A204.1 (cell line): ENCODE data around the gene CBS.
"Not testable (repeated sequence)": the region's sequence is repeated elsewhere in the genome, so short reads cannot be mapped to it uniquely, and the experiment has no call there.

Source experiments
- FAIRE-seq: peaks from 2 replicates; lab custom pipeline; 2012; peaks lifted over from hg19 to GRCh38; lab: Jason Lieb, UNC

CBS gene

GRCh38 chr21:43024439-43025136, 51.0 kb downstream of the CBS start:
- FAIRE-seq = no peak

DNA sequence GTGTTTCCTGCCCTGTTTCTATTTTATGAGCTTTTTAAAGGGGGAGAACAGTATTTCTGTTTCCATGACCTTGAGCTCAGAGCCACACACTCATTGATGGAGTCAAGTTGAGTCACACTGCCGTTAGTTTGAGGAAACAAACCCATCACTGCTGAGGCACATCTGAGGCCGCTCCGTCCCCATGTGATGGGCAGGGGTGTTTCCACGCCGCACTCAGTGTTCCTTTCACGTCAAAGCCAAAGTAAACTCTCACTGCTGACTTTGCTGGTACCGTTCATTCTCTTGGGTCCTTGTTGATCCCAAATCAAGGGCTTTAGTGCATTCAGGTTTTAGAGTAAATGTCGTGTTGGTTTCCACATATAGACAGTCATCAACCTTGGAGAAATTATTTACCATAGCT, 52.5 kb downstream of the CBS start:
- no peak for FAIRE-seq

- FAIRE-seq = no peak
These were observed 53.7 kb downstream of the CBS start for GRCh38 chr21:43021756-43022600.

GRCh38 chr21:43021191-43021590, 54.4 kb downstream of the CBS start:
- FAIRE-seq = no peak

DNA sequence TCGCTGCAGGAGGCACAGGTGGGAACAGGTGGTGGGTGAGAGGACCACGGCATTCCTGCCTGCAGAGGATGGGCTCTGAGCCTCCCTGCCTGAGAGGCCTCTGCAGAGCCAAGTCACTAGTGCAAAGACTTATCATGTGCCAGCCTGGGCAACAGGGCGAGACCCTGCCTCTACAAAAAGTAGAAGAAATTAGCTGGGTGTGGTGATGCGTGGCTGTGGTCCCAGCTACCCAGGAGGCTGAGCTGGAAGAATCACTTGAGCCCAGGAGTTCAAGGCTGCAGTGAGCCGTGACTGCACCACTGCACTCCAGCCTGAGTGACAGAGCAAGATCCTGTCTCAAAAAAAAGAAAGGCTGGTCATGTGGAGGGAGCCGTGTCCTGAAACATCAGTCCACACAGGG, 54.9 kb downstream of the CBS start:
- FAIRE-seq = no peak

DNA sequence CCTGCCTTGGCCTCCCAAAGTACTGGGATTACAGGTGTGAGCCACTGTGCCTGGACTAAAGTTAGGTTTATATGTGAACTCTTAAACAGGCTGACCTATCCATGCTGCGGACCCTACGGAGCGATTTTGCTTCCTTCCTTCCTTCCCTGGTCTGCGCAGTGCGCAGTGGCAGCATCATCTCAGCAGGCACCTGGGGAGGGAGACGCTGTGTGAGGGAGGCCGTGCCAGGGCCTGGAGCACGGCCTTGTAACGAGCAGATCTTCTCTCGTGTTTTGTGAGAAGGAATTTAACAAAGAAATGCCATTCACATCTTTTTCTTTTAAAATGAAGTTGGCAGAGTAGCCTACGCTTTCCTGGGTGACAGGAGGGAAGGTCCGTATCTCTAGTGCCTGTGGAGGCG, 55.5 kb downstream of the CBS start:
- FAIRE-seq = no peak

DNA sequence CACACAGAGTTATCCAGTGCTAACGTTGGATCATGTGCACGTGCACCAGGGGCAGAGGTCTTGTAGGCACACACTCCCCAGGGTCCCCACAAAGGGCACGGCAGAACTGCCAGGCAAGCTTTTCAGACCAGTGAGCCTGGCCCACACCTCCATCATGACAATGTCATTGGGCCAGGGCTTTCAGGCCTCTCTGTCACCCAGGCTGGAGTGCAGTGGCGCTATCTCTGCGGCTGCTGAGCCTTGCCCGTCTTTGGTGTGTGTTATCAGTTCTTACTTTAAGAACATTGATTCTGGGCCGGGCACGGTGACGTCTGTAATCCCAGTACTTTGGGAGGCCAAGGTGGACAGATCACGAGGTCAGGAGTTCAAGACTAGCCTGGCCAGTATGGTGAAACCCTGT, 57.1 kb downstream of the CBS start:
- FAIRE-seq = no peak

DNA sequence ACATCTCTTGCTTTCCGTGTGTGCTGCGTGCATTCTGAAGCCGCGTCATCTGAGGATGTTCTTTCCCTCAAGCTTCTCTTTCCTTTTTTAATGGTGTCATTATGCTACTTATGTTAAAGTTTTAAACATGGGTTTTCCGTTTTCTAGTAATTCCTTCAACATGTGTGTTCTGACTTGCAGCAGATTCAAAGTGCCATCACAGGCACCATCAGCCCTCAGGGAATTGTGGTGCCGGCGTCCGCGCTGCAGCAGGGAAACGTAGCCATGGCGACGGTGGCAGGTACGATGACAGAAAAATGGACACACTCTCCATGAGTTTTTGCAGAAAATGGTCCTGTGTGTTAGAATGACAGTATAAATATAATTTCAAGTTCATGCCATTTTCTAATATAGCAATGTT, 58.9 kb downstream of the CBS start:
- no peak for FAIRE-seq

- no peak for FAIRE-seq
These were observed 59.6 kb downstream of the CBS start for GRCh38 chr21:43015906-43016540.

GRCh38 chr21:43012596-43012995, 63.0 kb downstream of the CBS start:
- FAIRE-seq = no peak

GRCh38 chr21:43006874-43007208, 68.8 kb downstream of the CBS start:
- FAIRE-seq = no peak

DNA sequence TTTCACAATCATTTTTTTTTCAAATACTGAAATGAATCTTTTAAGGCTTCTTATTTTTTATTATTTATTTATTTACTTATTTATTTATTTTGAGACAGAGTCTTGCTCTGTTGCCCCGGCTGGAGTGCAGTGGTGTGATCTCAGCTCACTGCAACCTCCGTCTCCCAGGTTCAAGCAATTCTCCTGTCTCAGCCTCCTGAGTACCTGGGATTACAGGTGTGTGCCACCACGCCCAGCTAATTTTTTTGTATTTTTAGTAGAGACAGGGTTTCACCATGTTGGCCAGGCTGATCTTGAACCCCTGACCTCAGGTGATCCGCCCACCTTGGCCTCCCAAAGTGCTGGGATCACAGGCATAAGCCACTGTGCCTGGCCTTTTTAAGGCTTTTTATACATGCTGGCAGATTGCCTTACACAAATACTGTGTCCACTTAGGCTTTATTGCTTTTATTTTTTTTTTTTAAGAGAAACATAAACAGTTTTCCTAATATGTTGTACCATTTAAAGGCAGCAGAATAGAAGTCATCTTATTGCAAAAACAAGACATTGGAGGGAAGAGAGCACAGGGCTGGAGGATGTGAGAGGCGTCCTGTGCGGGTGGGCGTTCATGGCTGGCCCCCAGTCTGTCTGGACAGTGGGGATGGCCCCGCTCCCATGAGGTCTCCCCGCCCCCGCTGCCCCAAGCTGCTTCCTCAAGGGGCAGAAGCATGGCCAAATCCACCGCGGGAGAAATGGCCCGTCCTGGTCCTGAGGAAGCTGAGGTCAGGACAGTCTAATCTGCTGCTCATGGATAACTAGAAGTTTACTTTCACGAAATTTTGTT, 69.4 kb downstream of the CBS start:
- not testable (repeated sequence) for FAIRE-seq

DNA sequence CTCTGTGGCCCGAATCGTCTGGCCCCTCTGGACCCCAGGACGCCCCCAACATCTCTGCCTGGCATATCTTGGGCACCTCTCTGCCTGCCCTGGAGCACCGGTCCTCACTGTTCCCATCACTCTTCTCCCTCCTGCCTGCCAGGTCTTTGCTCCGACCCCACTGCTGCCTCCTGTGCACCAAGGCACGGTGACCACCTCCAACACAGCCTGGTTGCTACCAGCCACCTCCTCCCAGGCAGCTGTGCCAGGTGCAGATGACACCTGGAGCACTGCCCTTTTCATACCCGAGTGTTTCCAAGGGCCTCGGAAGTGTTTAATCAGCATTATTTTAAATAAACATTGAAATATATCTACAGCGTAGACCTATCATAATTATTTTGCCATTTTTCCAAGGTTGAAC, 70.0 kb downstream of the CBS start:
- no peak for FAIRE-seq

GRCh38 chr21:43004926-43005325, 70.7 kb downstream of the CBS start:
- no peak for FAIRE-seq
